GM21367 (cell line): ENCODE data around the gene MAPK8IP2.
"Not testable (repeated sequence)": the region's sequence is repeated elsewhere in the genome, so short reads cannot be mapped to it uniquely, and the experiment has no call there.

ENCODE experiments used
- ATAC-seq: cut with Tn5 transposase; IDR thresholded peaks from one replicate; pipeline ENCODE4 v1.9.1; 2021; ENCODE audit not compliant: unreplicated experiment

Gene MAPK8IP2

GRCh38 chr22:50612528-50613221, 12.1 kb downstream of the MAPK8IP2 start:
- ATAC-seq: no peak

DNA sequence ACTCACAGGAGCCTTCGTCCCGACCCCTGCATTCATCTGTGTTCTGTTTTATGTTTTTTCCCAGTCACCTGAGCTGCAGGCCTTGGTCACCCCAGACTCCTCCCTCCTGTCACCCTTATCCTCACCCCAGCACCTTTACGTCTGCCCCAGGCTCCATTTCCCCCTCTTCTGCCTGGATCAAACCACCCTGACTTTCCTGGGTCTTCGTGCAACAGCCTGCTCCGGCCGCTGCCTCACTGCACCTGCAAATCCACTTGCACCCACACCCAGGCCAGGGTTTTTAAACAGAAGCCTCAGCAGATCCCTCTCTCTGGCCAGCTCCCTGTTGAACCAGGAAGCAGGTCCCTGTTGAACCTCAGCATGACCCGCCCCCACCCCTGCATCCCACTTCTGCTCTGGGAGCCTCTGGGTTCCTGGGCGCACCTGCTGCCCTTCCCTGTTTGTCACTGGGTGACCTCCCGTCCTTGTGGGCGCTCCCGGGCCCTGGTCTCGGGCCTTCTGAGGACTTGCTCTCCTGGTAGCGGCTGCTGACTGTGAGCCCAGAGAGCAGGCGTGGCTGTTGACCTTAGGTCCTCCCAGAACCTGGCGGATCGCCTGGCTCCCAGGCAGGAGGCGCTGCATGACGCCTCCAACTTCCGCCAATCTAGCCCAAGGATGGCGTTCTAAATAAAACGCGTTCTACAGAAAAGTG, 12.8 kb downstream of the MAPK8IP2 start:
- no peak for ATAC-seq

- not testable (repeated sequence) for ATAC-seq
Observed at GRCh38 chr22:50614296-50614695, 13.7 kb downstream of the MAPK8IP2 start.

GRCh38 chr22:50620593-50621355, 20.2 kb downstream of the MAPK8IP2 start:
- ATAC-seq: no peak

- ATAC-seq: no peak
Observed at GRCh38 chr22:50621356-50621880, 20.8 kb downstream of the MAPK8IP2 start.

DNA sequence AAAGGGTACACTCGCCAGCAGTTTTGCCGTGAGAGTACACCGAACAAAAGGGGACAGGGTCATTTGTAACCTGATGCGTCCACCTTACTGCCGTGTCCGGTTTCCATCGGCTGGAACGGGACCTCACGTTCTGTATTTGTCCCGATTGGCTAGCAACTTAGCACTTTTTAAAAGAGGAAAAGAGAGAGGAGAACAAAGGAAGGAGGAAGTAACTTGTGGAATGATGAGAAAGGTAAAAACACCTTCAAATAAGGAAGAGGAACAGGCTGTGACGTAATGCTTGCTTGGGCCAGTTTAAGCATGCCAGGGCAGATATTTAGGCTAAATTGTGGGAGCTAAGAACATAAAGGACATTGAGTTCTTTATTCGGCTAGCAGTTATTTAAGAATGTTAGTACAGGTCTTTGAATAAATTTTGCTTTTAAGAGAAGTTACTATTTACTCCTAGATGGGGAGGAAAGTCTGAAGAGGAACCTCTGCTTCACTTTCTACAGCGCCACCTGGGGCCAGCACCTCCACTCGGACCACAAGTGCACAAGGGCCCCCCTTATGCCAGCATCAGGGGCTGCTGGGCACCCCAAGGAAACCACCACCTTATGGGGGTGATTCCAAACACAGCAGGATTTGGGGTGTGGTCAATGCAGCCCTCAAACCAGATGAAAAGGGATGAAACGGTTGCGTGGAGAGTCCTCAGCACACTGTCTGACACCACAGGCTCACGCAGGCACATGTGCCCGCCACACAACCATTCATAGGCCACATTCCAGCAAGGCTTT, 21.5 kb downstream of the MAPK8IP2 start:
- no peak for ATAC-seq

DNA sequence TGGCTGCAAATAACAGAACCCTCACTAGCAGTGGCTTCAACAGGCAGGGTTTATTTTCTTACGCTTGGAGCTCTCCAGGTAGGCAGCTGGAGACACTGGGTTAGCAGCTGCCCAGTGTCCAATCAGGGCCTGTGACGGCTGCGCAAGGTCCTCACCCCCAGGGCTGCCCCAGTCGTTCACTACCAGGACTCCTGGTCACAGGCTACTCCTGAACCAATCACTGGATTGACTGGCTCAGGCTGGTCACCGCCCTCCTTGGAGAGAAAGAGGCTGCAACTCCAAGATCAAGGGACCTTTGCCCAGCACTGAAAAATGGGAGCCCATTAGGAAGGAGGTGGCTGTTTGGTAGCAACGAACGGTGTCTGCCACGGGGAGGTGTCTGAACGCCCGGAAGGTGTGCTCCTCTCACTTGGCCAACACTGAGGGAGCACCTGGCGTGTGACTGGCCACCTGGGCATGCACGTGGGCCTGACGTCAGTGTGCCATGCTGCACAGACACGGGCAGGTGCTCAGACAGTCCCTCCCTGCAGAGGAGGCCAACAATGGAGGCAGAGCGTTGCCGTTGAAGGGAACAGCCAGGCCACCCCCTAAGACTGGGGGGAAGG, 22.2 kb downstream of the MAPK8IP2 start:
- no peak for ATAC-seq

- no peak for ATAC-seq
Observed at GRCh38 chr22:50624347-50625130, 23.9 kb downstream of the MAPK8IP2 start.

DNA sequence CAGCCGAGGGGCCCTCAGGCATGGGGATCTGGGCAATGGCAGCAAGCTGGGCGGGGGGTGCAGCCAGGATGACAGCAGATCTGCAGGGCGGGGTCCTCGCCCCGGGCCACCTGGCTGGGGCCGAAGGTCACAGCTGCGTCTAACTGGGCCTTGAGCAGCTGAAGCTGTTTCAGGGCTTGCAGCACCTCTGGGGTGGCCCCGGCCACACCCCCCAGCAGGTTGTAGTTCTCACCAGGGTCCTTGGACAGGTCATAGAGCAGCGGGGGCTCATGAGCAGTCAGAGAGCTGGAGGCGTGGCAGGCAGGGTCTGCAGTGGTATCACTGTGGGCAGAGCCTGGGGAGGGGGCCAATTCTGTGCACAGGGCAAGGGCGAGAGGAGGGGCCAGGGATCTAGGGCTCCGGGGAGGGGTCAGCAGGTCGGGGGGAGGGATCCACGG, 24.6 kb downstream of the MAPK8IP2 start:
- ATAC-seq: no peak

GRCh38 chr22:50625568-50626313, 25.1 kb downstream of the MAPK8IP2 start:
- no peak for ATAC-seq

- no peak for ATAC-seq
Observed at GRCh38 chr22:50626314-50626849, 25.8 kb downstream of the MAPK8IP2 start.

DNA sequence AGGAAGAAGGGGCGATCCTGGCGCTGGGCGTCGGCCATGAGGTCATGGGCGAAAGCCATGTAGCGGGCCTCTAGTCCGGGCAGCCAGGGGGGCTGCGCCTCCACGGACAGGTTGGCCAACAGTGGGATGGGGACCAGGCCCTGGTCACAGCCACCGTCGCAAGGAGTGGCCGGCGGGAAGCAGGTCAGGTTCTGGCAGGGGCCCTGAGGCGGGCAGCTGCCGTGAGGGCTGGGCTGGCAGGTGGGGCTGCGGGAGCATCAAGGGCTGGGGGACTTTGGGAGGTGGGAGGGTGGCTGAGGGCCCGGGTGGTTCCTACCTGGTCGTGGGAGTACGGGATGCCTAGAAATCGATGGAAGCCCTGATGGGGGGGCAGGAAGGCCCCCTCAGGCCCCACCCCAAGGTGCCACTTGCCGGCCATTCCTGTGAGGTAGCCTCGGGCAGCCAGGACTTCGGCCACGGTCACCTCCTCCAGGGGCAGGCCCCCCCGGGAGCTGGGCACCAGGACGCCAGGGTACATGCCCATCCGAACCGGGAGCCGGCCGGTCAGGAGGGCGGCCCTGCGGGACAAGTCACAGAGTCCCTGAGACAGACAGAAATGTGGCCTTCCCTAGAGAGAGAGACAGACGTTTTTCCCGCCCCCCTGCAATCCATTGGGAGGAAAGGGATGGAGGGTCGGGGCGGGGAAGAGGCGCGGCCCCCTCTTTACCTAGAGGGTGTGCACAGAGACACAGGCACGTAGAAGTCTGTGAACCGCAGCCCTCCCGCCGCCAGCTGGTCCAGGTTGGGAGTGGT, 26.5 kb downstream of the MAPK8IP2 start:
- ATAC-seq: peak; percentile 14

- peak; percentile 49 for ATAC-seq
Observed at GRCh38 chr22:50627642-50628542, 27.3 kb downstream of the MAPK8IP2 start, which contains the start of gene ARSA. ARSA (minus strand) TSS chr22:50628152; CDS start chr22:50627779, 373 bp downstream.

DNA sequence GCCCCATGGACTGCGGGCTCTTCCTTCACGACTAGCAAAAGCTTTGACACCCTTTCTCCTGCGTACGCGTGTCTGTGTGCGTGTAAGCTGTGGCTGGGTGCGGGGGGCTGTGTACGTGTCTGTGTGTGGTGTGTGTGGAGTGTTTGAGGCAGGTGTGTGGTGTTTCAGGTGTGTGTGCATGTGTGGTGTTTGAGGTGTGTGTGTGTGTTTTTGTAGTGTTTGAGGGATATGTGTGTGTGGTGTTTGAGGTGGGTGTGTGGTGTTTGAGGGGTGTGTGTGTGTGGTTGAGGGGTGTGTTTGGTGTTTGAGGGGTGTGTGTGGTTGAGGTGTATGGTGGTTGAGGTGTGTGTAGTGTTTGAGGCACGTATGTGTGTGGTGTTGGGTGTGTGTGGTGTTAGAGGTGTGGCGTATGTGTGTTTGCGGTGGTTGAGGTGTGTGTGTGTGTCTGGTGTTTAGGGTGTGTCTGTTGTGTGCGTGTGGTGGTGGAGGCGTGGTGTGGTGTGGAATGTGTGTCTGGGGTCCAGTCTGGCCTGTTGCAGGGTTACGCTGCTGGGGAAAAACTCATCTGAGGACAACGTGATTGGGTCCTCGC, 28.0 kb downstream of the MAPK8IP2 start:
- no peak for ATAC-seq

DNA sequence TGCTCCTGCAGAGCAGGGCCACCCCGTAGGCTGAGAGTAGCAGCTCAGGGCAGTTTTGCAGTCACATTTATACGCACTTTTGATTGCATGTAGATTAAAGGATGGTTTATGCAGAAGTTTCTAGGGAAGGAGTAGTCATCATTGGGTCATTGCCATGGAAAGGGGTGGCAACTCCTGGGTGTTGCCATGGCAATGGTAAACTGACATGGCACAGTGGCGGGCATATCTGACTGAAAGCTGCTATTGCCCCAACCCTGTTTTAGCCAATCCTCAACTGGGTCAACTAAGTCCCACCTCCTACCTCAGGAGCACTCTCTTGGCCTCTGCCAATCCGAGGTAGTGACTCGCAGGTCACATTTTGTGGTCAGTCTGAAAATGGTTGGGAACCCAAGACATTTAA, 29.8 kb downstream of the MAPK8IP2 start:
- ATAC-seq: no peak

- ATAC-seq: no peak
Observed at GRCh38 chr22:50633086-50633485, 32.5 kb downstream of the MAPK8IP2 start.
